A172 (cell line): ENCODE data around the gene MITF. TPM values are rescaled to one million over a fixed set of nuclear protein-coding genes. Genes with fewer than 3 reads are reported as not detected.

Experiments used
- DNase-seq: peaks from one replicate; pipeline ENCODE4 v3.0.0-alpha.2; 2015; ENCODE audit warnings: low spot score
- total RNA-seq: library from RNA; depleted of rRNA; stranded (reverse); fragments of >200 nt; shearing (Covaris generic); gene quantifications from 2 replicates; pipeline ENCODE4 v1.2.3, GENCODE V29; 2014; rRNA removed

Gene MITF
- total RNA-seq, result 22.9 and 25.6 TPM in 2 replicates

- peak; percentile 66 for DNase-seq
Measured at GRCh38 chr3:69739204-69740102, at the start of gene MITF. Gene MITF, plus strand, starts transcription at chr3:69739464. Its CDS starts 134 bp downstream, at chr3:69739598.

- no peak for DNase-seq
Measured at GRCh38 chr3:69691860-69692259, 47.4 kb upstream of the MITF start.

GRCh38 chr3:69692761-69693160 is 46.5 kb upstream of the MITF start:
- no peak for DNase-seq

- no peak for DNase-seq
Measured at GRCh38 chr3:69695443-69695842, 43.8 kb upstream of the MITF start.

- DNase-seq, result no peak
Measured at GRCh38 chr3:69695933-69696332, 43.3 kb upstream of the MITF start.

- peak; percentile 4 for DNase-seq
Measured at GRCh38 chr3:69696367-69696766, 42.9 kb upstream of the MITF start.

- DNase-seq, result no peak
Measured at GRCh38 chr3:69697381-69697780, 41.9 kb upstream of the MITF start.

- peak; percentile 23 for DNase-seq
Measured at GRCh38 chr3:69698728-69699127, 40.5 kb upstream of the MITF start.

- peak; percentile 4 for DNase-seq
Measured at GRCh38 chr3:69699183-69699582, 40.1 kb upstream of the MITF start.

GRCh38 chr3:69700949-69701348 is 38.3 kb upstream of the MITF start:
- DNase-seq, result no peak

GRCh38 chr3:69710153-69710977 is 28.9 kb upstream of the MITF start:
- DNase-seq, result peak; percentile 40

- no peak for DNase-seq
Measured at GRCh38 chr3:69712269-69712668, 27.0 kb upstream of the MITF start.

GRCh38 chr3:69712933-69713332 is 26.3 kb upstream of the MITF start:
- no peak for DNase-seq

GRCh38 chr3:69715204-69715603 is 24.1 kb upstream of the MITF start:
- DNase-seq, result no peak

GRCh38 chr3:69716119-69716518 is 23.1 kb upstream of the MITF start:
- no peak for DNase-seq

- DNase-seq, result no peak
Measured at GRCh38 chr3:69718866-69719586, 20.2 kb upstream of the MITF start.

GRCh38 chr3:69719587-69720122 is 19.6 kb upstream of the MITF start:
- DNase-seq, result no peak

GRCh38 chr3:69720824-69721223 is 18.4 kb upstream of the MITF start:
- DNase-seq, result no peak

GRCh38 chr3:69723389-69723788 is 15.9 kb upstream of the MITF start:
- no peak for DNase-seq

- DNase-seq, result peak; percentile 26
Measured at GRCh38 chr3:69724722-69725435, 14.4 kb upstream of the MITF start.

- DNase-seq, result no peak
Measured at GRCh38 chr3:69725994-69726571, 13.2 kb upstream of the MITF start.
